Tibial nerve (tissue), 4 donors: ENCODE data around the gene EDDM13.

Source experiments
- EP300 ChIP-seq, 2 donors: sonication (generic); formaldehyde crosslinking; IDR thresholded peaks; one replicate each; pipeline ENCODE4 v1.6.1; 2017; ENCODE audit warnings: antibody characterized with exemption in 2 of 2, mild to moderate bottlenecking in 1 of 2
- POLR2A ChIP-seq, 2 donors: fragments of 450-650 bp; IDR thresholded peaks; one replicate each; pipeline ENCODE4 v1.6.1; 2017; ENCODE audit warnings: antibody characterized with exemption in 2 of 2, mild to moderate bottlenecking in 2 of 2, moderate library complexity in 2 of 2
- TF ChIP-seq, protein P1 (sequence below), 5 experiments: fragments of 200-600 bp in 3 of 5; fragments of 450-650 bp in 2 of 5; sonication (generic) in 3 of 5; IDR thresholded peaks; one replicate each; pipeline ENCODE4 v1.5.1; 2016 to 2019; ENCODE audit warnings: antibody characterized with exemption in 5 of 5, mild to moderate bottlenecking in 3 of 5, moderate library complexity in 2 of 5

DNA sequence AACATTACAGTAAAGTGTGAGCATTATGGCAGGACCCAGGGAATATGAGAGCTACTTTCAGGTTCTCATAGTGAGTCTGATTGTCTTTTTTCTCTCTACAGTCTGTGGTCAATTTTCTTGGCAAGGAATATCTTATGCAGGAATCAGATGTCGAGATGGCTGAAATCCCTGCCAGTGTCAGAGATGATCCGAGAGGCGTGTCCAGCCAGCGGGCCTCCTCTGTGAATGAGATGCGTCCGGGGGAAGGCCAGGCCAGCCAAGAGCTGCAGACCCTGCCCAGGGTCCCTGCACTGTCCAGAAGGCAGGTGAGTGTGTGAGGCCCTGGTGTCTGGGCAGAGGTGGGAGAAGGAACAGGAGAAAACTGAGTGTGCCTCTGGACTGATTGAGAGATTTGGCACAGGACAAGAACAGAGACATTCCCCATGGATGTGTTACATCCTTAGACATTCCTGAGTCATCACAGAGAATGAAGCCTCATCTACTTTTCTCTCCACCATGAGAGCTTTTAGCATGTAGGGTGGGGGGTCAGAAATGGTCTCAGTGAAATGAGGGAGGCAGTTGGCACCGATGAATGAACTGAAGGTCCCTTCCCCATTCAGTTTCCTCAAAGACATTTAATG, 27.3 kb upstream of the EDDM13 start:
- TF ChIP-seq, protein P1, sequence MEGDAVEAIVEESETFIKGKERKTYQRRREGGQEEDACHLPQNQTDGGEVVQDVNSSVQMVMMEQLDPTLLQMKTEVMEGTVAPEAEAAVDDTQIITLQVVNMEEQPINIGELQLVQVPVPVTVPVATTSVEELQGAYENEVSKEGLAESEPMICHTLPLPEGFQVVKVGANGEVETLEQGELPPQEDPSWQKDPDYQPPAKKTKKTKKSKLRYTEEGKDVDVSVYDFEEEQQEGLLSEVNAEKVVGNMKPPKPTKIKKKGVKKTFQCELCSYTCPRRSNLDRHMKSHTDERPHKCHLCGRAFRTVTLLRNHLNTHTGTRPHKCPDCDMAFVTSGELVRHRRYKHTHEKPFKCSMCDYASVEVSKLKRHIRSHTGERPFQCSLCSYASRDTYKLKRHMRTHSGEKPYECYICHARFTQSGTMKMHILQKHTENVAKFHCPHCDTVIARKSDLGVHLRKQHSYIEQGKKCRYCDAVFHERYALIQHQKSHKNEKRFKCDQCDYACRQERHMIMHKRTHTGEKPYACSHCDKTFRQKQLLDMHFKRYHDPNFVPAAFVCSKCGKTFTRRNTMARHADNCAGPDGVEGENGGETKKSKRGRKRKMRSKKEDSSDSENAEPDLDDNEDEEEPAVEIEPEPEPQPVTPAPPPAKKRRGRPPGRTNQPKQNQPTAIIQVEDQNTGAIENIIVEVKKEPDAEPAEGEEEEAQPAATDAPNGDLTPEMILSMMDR (IDR thresholded peaks at IDR 0.05), result no peak
- no peak for TF ChIP-seq POLR2A (IDR thresholded peaks at IDR 0.05)
- TF ChIP-seq EP300 (IDR thresholded peaks at IDR 0.05), result no peak
